GM21529 (cell line): Measurements from ENCODE around the gene TAOK1.

Source experiments
- ATAC-seq: cut with Tn5 transposase; IDR thresholded peaks from one replicate; pipeline ENCODE4 v1.9.1; 2021; ENCODE audit not compliant: unreplicated experiment

The TAOK1 gene

DNA sequence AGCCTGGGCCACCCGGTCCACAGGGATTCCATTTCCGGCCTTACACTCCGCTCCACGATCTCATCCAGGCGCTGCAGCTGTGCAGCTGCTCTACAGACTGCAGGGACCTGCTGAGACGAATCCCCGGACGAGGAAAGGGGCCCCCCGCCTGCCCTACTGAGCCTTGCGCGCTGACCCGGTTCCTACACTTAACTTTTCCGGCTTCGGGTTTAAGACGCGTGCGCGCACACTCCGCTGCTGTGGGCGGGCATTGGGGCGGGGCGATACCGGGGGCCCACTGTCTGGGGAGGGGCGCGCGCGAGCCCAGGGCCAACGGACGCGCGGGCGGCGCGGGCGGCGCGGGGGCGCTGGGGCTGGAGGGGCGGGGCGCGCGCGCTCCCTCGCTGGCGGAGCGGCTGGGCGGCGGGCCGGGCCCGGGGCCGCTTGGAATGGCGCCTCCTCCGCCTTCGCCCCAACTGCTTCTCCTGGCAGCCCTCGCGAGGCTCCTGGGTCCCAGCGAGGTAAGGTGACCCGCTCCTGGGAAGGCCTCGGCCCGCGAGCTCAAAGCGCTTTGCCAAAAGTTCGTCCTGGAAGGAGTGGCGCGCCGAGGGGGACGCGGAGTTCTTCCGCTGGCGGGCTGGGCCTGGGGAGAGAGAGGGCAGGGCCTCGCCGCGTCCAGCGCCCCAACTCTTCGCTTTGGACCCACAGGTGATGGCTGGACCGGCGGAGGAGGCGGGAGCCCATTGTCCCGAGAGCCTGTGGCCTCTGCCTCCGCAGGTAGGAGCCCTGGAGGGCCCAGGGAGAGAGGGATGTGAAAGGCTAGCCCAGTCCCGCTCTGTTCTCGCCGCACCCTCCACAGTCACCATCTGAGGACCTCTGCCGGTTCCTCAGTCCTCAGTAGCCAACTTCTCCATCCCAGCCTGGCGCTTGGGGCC is 178.4 kb downstream of the TAOK1 start, which contains the start of gene TP53I13:
TSS of gene TP53I13 (plus strand) at position 371 of the 914 bp plus-strand sequence. CDS start at position 429, 58 bp downstream.
- peak; percentile 37 for ATAC-seq

DNA sequence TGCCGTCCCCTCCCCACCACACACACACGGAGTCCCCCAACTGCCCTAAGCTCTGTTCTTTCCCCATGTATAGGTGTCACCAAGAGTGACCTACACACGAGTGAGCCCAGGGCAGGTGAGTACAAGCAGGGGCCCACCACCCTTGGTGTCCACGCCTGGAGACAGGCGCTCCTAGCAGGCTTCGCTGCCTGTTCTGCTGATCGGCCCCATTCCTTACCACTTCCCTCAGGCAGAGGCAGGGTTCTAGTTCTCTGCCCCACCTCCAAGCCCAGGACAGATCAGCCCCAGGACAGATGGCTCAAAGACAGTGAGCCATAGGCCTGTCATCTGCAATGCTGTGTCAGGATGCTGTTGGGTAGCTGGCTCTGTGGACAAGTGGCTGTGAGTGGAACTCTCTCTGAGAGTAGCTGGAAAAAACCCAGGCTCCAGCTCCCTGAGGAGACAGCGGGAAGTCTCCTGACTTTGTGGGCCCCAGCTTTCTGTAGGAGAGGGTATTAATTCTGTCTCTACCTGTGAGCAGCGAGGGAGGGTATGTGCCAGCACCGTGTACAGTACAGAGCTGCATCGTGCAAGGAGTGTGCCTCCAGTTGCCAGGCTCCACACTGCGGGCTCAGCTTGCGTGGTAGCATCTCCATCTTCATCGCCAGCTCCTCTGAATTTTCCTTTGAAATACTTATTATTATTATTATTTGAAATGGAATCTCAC is 179.2 kb downstream of the TAOK1 start:
- no peak for ATAC-seq

DNA sequence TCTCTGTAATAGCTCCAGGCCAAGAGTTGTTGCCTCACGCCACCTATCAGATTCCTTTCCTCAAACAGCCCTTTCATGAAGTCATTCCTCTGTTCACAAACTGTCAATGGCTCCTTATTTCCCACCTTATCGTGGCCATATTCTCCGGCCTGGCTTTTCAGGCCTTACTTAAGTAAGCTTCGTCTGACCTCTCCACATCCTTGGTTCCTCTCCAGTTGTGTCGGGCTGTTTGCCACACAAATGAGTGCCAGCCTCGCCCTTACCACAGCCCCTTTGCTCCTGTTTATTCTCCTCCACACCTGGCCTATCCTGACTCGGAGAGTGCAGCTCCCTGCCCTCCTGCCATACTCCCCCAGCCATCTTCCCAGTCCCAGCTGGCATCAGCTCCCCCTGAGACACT is 180.4 kb downstream of the TAOK1 start:
- no peak for ATAC-seq

DNA sequence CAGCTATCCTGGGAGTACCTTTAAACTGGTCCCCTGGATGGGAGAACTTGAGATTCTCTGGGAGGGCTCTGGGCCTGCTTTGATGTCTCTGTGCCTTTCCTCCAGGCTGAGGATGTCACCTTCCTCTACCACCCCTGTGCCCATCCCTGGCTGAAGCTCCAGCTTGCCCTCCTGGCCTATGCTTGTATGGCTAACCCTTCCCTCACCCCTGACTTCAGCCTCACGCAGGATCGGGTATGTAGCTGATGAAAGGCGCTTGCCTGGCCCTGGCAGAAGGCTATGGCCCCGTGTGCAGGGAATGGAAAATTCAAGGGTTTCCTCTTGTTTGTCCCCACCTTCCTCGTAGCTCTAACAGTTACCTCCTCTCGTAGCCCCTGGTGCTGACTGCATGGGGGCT is 181.3 kb downstream of the TAOK1 start:
- ATAC-seq, result no peak

DNA sequence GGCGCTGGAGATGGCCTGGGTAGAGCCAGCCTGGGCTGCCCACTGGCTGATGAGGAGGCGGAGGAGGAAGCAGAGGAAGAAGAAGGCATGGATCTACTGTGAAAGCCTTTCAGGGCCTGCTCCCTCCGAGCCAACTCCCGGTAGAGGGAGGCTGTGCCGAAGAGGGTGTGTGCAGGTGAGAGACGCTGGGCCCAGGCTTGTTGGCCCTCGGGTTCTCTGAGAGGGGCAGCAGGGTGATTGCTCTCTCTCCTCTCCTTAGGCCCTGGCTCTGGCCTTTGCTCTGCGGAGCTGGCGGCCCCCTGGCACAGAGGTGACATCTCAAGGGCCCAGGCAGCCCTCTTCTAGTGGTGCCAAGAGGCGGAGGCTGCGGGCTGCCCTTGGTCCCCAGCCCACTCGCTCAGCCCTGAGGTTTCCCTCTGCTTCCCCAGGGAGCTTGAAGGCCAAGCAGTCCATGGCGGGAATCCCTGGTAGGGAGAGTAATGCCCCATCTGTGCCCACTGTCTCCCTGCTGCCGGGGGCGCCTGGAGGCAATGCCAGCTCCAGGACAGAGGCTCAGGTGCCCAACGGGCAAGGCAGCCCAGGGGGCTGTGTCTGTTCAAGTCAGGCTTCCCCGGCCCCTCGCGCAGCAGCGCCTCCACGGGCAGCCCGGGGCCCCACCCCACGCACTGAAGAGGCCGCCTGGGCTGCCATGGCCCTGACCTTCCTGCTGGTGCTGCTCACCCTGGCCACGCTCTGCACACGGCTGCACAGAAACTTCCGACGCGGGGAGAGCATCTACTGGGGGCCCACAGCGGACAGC is 181.9 kb downstream of the TAOK1 start:
- no peak for ATAC-seq

DNA sequence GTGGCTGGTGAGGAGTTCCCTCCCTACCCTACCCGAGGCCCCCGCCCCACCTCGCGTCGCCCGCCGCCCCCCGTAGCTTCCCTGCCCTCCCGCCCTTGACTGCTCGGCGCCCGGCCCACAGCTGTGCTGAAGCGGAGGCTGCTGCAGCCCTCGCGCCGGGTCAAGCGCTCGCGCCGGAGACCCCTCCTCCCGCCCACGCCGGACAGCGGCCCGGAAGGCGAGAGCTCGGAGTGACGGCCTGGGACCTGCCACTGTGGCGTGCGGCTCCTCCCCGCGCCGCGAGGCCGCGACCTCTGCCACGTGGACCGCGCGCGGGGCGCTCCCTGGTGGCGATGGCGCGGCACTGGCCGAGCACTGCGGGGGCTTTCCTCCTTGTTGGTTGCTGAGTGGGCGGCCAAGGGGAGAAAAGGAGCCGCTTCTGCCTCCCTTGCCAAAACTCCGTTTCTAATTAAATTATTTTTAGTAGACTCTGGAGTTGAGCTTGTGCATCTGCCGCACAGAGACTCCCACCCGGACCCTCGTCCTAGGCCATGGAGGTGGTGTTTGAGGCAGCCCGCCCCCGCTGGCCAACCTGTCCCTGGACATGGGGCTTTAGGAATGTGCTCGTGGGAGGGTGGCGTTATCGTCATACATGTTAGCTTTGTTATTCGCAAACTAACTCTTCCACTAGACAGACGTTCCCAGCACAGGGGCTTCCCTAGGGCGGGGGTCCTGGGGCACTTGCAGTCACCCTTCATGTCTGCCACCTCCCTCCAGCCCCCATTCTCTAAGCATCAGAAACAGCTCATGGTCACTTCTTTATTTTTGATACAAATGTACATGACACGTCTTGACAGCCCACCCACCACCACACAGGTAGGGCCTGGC is 182.8 kb downstream of the TAOK1 start:
- no peak for ATAC-seq

DNA sequence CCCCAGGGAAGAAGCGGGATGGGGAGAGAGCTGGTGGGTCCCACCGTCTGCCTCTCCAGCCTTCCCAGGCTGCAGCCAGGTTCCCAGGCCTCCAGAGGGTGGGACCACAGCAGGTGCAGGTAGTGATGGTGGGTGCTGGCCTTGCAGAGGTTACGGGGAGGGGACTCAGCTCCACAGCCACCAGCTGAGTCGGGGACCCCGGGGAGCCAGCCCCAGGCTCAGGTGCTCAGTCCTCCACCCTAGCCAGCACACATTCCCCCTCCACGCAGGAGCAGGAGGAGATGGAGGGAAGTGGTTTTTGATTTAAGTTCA is 183.4 kb downstream of the TAOK1 start:
- no peak for ATAC-seq

DNA sequence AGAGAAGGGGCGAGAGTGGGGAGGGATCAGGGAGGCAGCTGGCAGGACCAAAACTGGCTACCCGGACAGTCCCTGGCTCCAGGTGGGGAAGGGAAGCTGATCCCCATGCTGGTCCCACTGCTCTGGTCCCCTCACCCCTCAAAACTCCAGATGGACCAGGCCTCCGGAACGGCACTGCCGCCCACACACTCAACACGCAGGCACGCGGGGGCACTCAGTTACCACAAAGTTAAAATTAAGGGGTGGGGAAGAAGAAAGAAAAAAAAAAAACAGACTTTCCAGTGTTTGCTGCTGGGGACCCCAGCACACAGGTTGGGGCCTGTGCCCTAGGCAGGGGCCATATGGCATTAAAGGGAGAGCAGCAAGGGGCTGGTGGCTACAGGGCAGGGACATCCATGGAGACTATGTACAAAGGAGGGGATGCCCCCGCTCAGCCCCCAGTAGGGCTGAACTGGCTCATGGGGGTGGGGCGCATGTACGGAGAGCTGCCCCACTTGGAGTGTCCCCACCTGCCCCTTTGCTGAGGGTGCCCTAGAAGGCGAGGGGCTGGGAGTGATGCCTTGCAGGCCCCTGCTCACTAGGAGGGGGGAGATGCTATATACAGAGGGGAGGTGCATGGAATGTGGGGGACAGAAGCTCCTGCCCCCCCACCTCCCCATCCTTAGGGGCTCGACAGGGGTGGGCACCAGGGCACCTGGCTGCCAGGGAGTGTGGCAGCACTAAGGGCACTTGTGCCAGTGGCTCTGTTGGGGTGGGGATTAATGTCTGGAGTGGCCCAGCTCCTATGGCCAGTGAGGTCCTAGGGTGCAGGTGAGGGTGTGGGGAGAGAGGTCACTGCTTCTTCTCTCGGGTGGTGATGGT is 183.9 kb downstream of the TAOK1 start:
- no peak for ATAC-seq

DNA sequence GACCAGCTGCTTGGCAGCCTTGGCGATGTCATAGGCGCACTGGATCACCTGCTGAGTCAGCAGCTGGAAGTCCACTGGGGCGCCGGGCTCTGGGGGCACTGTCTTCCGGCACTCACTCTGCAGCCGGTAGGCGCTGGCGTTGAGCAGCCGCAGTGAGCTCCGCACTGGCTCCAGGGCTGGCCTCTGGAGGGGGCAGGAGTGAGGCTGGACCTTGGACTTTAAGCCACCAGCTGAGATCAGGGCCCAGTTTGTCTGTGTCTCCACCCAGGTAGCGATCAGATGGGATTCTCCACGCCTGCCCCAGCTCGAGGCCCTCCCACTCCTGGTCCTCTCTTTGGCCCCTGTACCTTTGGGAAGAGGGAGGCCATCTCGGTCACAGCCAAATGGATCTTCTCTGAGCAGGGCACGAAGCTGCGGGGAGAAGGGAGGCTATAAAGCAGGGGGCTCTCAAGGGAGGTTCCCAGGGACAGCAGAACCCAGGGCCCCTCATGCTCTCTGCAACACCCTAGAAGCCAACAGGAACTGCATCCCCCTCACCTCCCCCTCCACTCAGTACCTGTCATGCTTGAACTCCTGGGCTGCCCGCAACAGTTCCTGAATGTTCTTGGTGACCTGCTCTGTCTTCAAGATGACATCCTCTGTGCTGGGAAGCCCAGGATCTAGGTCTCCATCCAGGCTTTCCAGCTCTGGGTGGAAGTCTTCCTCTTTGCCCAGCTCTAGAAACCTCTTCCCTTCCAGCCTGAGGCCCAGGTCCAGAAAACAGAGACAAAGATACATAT is 184.8 kb downstream of the TAOK1 start:
- no peak for ATAC-seq

DNA sequence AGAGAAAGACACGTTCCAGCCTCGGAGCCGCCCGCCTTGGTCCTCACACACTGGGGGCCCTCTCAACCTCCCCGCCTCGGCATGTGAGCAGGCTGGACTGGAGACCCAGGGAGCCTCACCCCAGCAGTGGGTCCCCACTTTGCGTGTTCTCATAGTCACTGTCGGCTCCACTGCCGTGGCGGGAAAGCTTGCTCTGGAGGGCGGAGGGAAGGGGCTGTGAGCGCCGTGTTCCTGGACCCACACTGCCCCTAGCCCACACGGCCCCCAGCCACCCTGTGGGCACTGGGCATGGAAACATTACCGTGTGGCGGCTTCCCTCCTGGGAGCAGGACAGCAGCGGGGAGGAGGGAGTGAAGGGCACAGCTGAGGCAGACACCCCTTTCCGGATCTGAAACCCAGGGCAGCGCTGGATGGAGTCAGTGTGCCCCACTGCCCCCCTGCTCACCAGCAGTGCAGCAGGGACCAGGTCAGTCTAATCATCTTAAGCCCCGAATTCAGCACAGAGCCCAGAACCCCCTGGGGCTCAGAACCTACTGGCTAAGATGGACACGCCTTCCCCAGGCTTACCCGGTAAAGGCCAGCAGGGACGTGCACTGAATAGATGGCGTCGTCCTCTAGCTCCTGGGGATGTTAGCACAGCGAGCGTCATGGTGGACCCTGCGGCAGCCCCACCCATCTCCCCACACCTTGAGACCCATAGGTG is 185.5 kb downstream of the TAOK1 start:
- no peak for ATAC-seq

DNA sequence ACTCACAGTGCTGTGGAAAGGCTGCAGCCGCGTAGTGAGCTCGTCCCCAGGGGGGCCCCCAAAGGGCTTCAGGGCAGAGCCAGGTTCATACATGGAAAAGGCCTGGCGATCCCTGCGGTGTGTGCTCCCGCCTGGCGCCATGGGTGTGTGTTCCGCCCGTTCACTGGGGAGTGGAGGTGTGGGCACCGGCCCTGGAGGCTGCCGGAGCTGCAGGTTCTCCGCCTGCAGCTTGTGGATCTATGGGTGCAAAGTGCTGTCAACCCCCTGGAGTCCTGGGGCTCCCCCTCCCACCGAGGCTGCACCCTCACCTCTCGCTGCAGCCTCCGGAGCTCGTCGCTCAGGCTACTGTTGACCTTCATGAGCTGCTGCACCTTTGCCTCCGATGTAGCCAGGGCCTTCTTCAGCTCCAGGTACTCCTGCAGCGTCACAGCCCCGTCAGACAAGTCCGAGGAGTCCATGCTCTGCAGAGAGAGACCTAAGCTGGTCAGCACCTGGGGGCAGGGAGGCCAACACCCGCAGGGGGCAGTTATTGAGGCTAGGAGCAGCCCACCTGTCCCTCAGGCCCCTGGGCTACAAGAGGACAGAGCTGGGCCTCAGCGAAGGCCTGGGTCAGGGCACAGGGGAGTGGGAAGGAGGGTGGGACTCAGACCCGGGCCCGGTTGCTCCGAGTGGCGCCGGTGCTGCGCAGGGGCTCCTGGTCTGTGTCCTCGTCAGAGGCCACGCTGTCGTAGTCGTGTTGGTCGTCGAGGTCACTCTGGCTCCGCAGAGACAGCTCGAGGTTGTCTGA is 186.2 kb downstream of the TAOK1 start:
- no peak for ATAC-seq

DNA sequence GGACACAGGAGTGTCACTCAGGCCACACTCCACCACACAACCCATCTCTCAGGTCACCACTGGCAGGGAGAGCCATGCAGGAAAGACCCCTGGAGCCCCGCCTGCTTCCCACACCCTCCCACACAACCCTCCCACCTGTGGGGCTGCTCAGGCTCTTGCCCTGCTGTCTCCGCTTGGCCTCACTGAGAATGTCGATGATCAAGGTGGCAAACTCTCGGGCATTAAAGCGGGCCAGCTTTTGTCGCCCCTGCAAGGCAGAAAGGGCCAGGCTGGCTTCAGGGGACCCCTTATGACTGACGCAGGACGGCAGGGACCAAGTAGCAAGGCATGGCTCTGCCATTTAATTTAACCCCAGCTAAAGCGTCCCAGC is 186.8 kb downstream of the TAOK1 start:
- no peak for ATAC-seq

DNA sequence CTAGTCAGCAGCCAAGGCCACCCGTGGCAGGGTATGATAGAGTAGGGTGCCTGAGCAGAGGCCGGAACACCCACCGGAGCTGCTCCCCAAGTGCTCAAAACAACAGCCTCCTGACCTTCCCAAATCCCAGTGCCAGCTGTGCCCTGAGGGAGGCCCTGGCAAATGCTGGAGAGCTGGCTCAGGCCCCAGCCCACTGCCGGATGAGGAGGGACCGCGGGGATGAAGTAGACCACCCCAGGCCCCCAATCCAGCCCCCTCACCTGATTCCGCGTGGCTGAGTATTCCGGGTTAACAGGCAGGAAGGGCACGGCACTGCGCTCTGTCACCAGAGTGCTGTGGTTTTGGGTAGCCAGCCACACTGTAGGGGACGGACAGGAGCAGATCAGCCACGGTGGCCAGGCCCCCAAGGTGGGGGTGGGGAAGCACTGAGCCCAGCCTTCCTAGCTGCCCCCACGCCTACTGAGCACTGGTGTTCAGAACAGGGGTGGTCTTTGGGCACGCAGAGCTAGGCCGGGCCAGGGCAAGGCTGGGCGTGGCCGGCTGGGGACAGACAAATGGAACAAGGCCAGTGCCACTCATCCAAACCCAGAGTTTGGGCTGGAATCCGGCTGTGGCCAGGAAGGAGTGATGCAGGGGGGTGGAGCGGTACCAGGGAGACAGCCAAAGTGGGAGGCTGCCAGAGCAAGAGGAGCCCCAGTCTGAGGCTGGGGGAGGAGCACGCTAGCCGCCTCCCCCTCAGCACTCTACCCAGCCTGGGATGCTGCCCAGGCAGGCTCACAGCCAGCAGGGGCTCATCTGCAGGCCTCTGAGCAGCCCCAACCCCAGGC is 187.4 kb downstream of the TAOK1 start:
- ATAC-seq, result no peak

DNA sequence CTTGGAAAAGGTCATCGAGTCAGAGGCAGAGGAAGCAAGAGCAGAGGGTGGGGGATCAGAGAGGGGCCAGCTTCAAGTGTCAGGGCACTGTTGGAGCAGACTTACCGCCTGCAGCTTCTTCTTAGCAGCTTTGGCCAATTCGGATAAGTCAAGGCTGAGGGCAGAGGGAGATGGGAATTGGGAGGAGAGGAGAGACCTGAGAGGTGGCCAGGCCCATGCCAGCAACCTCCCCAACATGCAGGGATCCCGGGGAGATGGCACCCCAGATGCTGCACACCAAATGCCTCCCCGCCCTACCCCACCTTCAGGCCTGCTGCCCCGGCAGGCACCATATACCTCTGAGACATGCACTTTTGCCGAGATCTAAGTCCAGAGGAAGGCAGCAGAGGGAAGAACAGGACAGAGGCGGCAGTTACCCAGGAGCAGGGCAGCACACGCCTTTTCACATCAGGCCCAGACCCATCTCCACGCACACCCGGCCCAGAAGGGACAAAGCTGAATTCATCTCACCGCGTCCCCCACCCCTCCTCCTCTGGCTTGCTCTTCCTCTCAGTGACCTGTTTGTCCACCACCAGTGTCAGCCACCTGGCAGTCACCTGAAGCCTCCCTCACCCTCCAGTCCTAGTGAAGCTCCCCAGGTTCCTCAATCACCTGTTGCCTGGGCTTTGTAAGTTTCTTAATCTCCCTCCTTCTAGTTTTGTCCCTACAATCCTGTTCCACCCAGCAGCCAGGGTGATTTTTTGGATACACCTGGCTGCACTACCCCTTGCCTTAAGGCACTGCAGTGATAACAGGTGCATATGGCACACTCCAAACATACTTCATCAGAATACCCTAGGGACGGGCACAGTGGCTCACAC is 188.7 kb downstream of the TAOK1 start:
- no peak for ATAC-seq

DNA sequence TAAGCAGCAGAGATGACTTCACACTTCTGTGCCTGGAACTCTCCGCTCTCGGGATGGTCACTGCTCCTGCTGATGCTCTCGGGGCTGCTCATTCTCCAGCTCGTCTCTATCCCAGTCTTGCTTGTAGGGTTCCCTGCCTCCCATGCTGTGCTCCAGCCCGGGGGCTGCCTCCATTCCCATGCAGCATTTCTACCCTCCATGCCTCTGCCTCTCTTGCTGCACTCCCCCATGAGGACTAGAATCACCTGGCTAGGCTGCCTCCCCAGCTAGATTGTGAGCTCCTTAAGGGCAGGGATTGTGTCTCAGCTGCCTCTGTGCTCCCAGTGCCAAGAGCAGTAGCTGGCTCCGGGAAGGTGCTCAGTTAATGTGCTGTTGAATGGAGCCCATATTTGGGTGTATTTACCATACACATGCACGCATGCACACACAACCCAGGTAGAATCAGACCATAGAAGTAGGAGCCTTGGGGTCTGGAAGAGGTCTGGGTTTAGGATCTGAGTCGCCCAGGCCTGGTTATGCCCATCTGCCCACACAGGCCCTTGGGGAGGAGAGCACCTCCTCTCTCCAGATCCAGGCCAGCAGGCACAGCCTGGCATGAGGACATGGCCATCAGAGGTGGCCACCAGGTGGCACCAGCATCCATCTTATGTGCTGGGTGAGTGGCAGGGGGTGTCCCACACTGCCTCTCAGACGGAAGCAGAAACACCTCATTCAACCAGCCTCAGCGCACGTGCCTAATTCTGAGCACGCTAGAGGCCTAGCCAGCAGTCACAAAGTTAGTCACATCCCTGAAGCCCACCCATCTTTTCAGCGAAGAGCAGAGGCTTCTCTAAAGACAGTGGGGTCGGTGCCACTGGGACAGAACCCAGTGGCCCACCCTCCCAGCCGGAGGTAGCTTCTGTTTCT is 190.0 kb downstream of the TAOK1 start:
- peak; percentile 84 for ATAC-seq
